GM10248 (cell line): ENCODE data around the gene ETV4.

Experiments used
- CTCF ChIA-PET: fragments of 300-600 bp; sonication (Branson Sonifier 250); formaldehyde crosslinking; extraction: SDS; loops from one replicate; lab custom pipeline; 2021; ENCODE audit warnings: antibody characterized with exemption; lab: Yijun Ruan, JAX
- POLR2A ChIA-PET: fragments of 350-650 bp; sonication (Branson Sonifier 250); formaldehyde crosslinking; extraction: SDS; loops from one replicate; lab custom pipeline; 2020; ENCODE audit warnings: antibody characterized with exemption; lab: Yijun Ruan, JAX
- DNase-seq: peaks from one replicate; pipeline ENCODE4 v3.0.0; 2012; ENCODE audit errors: extremely low spot score
- CTCF ChIP-seq: IDR thresholded peaks from 2 replicates; pipeline ENCODE4 v1.5.1; 2012; ENCODE audit warnings: mild to moderate bottlenecking, low read depth; ENCODE audit errors: extremely low read depth, missing control alignments, control extremely low read depth

ETV4 gene

GRCh38 chr17:43542859-43543258, 3.3 kb downstream of the ETV4 start:
- ChIA-PET POLR2A (no interaction called here), CTCF (no interaction called here)
- DNase-seq: no peak
- TF ChIP-seq CTCF: no peak

- TF ChIP-seq CTCF: no peak
- ChIA-PET CTCF (interaction anchor here (1.6 kb wide), 1 partner anchor 20 kb away, joined by 4 read pairs; no protein-coding TSS in a partner anchor), POLR2A (no interaction called here)
- no peak for DNase-seq
These were observed 5.1 kb downstream of the ETV4 start for GRCh38 chr17:43540821-43541674.

GRCh38 chr17:43536236-43536992, 9.7 kb downstream of the ETV4 start:
- POLR2A ChIA-PET: no interaction called here
- CTCF ChIA-PET: interaction anchor here (0.7 to 2.2 kb wide), 10 partner anchors 8 to 159 kb away, joined by 3 to 7 read pairs (median 3); partner anchors contain the start of gene DHX8
- no peak for DNase-seq
- no peak for TF ChIP-seq CTCF

GRCh38 chr17:43534909-43535308, 11.2 kb downstream of the ETV4 start:
- ChIA-PET CTCF (no interaction called here), POLR2A (no interaction called here)
- TF ChIP-seq CTCF: no peak

GRCh38 chr17:43533699-43534098, 12.4 kb downstream of the ETV4 start:
- CTCF ChIA-PET: interaction anchor here (1.1 kb wide), 1 partner anchor 14 kb away, joined by 3 read pairs; no protein-coding TSS in a partner anchor

More at GRCh38 chr17:43534909-43535308, 11.2 kb downstream of the ETV4 start:
- DNase-seq: no peak

More at GRCh38 chr17:43533699-43534098, 12.4 kb downstream of the ETV4 start:
- no peak for DNase-seq
- no peak for TF ChIP-seq CTCF
- POLR2A ChIA-PET: no interaction called here
